ENCODE results near the gene BNIP5.

BNIP5 gene

DNA sequence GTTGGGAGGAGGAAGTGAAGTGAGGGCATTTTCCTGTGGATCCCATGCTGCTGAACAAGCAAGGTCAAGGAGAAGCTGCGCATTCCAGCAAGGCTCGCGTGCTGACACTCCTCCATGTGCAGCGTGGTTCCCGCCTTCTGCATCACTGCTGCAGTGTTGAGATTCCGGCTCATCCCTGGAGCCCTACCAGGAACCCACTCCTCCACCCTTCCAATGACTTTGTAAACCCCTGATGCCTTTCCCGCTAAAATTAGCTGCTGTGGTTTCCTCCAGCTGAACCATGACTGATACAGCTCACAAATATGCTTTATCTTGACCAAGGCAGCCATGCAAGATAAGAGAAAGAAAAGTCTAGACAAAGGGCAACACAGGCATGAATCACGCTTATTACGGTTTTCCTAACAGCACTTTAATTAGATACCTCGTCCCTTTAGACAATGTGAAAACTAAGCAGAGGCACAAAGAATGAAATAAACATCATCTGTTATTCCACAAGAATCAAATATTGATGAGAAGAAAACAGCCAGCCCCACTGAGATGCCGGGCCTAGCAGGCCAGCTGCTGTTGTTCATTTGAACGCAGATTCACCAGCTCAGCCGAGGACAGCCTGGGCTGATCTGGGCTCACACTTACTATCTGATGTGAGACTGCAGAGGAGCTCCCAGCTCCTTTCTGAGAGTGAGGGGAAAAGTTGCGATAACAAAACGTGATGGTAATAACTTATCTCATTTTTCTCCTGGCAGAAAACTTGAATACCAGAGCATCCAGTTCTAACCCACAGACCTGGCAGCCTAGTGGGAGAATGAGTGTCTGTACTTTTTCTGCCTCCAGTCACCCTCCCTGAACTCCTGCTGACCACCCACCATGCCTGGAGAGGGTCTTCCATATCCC lies 14.2 kb upstream of the BNIP5 start:
- H3K4me3 ChIP-seq (ENCODE audit: low read depth, low read length): no peak overlapping the region
- TF ChIP-seq, protein P1, sequence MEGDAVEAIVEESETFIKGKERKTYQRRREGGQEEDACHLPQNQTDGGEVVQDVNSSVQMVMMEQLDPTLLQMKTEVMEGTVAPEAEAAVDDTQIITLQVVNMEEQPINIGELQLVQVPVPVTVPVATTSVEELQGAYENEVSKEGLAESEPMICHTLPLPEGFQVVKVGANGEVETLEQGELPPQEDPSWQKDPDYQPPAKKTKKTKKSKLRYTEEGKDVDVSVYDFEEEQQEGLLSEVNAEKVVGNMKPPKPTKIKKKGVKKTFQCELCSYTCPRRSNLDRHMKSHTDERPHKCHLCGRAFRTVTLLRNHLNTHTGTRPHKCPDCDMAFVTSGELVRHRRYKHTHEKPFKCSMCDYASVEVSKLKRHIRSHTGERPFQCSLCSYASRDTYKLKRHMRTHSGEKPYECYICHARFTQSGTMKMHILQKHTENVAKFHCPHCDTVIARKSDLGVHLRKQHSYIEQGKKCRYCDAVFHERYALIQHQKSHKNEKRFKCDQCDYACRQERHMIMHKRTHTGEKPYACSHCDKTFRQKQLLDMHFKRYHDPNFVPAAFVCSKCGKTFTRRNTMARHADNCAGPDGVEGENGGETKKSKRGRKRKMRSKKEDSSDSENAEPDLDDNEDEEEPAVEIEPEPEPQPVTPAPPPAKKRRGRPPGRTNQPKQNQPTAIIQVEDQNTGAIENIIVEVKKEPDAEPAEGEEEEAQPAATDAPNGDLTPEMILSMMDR (IDR thresholded peaks at IDR 0.05; ENCODE audit: control insufficient read depth, extremely low read depth, insufficient read depth): no peak
- no peak for DNase-seq (ENCODE audit: low read depth)

DNA sequence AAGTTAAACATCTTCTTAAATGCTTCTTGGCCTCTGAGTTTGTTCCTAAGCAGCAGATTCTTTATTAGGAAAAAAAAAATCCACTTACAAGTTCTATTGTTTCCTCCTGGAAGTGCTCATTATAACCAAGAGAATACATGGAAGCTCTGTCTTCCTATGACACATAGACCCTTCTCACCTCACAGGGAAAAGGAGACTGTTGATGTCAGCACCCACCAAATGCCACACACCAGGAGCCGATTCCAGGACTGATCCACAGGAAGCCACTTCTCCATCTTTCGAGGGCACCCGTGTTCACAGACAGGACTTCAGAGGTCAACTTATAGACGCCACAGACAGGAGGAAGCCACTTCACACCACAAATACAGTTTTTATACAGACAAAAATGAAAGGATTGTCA lies 13.4 kb upstream of the BNIP5 start:
- DNase-seq (ENCODE audit: low read depth): no peak
- TF ChIP-seq, protein P1 (IDR thresholded peaks at IDR 0.05; ENCODE audit: control insufficient read depth, extremely low read depth, insufficient read depth): no peak
- H3K4me3 ChIP-seq (ENCODE audit: low read depth, low read length): no peak overlapping the region

DNA sequence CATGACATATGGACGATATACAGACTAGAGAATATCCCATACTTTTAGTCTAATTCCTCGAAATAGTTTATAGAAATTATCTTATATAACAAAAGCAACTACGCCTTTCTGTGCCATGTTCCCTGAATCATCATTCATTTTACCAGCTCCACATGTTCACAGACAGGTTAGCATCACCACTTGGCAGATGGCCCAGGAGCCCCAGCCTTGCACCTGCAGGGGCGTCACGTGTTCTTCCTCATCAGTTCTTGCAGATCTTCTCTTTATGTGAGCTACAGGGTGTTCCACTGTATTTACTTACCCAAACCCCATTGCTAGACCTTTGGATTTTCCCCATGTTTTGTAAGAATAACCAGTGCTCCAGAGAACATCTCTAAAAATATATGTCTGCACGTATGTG lies 12.6 kb upstream of the BNIP5 start:
- no peak overlapping the region for H3K4me3 ChIP-seq (ENCODE audit: low read depth, low read length)
- TF ChIP-seq, protein P1 (IDR thresholded peaks at IDR 0.05; ENCODE audit: control insufficient read depth, extremely low read depth, insufficient read depth): no peak
- DNase-seq (ENCODE audit: low read depth): peak; percentile 97

DNA sequence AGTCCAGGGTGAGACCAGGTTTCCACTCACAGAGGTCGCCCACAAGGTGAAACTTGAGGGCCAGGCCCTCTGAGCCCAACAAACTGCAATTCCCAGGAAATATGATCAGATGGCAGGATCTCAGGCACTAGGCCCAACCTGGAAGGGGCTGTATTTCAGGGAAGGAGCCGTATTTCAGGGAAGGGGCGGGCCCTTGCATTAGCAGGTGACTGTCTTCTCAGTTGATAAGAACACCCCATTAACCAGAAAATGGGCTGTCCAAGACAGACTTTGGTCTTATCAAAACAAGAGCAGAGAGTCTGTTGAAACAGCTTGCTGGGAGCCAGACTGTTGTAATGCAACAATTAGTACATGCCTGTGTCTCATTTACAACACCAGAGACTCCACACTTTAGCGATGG lies 10.9 kb upstream of the BNIP5 start:
- no peak for DNase-seq (ENCODE audit: low read depth)
- H3K4me3 ChIP-seq (ENCODE audit: low read depth, low read length): no peak overlapping the region
- TF ChIP-seq, protein P1 (IDR thresholded peaks at IDR 0.05; ENCODE audit: control insufficient read depth, extremely low read depth, insufficient read depth): no peak

GRCh38 chr6:36346486-36347273 lies 10.0 kb upstream of the BNIP5 start:
- H3K4me3 ChIP-seq (ENCODE audit: low read depth, low read length): no peak overlapping the region
- TF ChIP-seq, protein P1 (IDR thresholded peaks at IDR 0.05; ENCODE audit: control insufficient read depth, extremely low read depth, insufficient read depth): no peak
- DNase-seq (ENCODE audit: low read depth): no peak

DNA sequence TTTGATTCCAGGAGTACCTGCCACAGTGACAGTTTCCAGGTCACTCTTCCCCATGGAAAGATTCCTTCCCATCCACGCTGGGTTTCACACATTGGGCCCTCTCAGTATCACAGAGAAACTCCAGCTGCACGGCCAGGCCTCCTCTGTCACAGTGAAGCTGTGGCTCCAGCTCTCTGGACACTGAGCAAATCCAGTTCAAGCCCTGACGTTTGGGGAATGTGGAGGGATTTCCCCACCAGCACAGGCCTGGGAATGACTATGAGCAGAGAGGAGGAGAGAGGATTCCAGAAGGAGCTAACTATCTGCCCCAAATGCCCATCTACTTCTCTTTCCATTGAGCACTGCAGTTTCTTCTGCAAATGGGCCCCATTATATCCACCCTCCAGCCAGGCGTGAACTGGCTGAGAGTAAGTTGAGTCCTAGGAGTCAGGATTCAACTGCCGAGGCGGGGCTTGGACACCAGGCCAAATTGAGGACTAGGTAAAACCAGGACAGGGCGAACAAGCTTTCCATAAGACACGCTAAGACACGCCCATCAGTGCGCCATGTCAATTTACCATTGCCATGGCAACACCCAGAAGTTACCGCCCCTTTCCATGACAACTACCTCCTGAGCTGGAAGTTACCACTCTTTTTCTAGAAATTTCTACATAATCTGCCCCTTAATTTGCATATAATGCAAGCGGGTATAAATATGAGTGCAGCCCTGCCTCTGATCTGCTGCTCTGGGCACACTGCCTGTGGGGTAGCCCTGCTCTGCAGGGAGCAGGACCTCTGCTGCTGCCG lies 9.2 kb upstream of the BNIP5 start:
- DNase-seq (ENCODE audit: low read depth): no peak
- H3K4me3 ChIP-seq (ENCODE audit: low read depth, low read length): no peak overlapping the region
- TF ChIP-seq, protein P1 (IDR thresholded peaks at IDR 0.05; ENCODE audit: control insufficient read depth, extremely low read depth, insufficient read depth): no peak
